Kidney (tissue), 14 donors: ENCODE data around the gene TXNRD1. TPM values are rescaled to one million over a fixed set of nuclear protein-coding genes. Genes with fewer than 3 reads are reported as not detected.

ENCODE experiments used
- DNase-seq, 5 donors: peaks; one replicate each; pipeline ENCODE4 v3.0.0-alpha.2; 2013 to 2020
- FAIRE-seq: peaks from 2 replicates; lab custom pipeline; 2012; peaks lifted over from hg19 to GRCh38; lab: Jason Lieb, UNC
- H3K27ac ChIP-seq, 2 donors: one replicate each; pipeline ENCODE4 v1.7.0; 2013; ENCODE audit warnings: low read depth in 2 of 2, low read length in 2 of 2, inconsistent platforms in 1 of 2
- H3K27me3 ChIP-seq: one replicate; pipeline ENCODE4 v1.7.1; 2013; ENCODE audit warnings: low read length, inconsistent platforms; ENCODE audit not compliant: control insufficient read depth, insufficient read depth
- H3K36me3 ChIP-seq, 3 donors: one replicate each; pipeline versions ENCODE4 v1.7.0 to v1.7.1; 2013; ENCODE audit warnings: low read length in 3 of 3, control low read depth in 1 of 3, inconsistent platforms in 1 of 3; ENCODE audit not compliant: insufficient read depth in 3 of 3, control insufficient read depth in 2 of 3
- H3K4me1 ChIP-seq, 3 donors: one replicate each; pipeline versions ENCODE4 v1.7.0 to v1.7.1; 2013; ENCODE audit warnings: low read length in 3 of 3, inconsistent platforms in 1 of 3, low read depth in 1 of 3; ENCODE audit not compliant: control insufficient read depth in 2 of 3, insufficient read depth in 2 of 3
- H3K4me3 ChIP-seq, 3 donors: one replicate each; pipeline versions ENCODE4 v1.7.0 to v1.8.1; 2013; ENCODE audit warnings: low read length in 3 of 3, control low read depth in 1 of 3, inconsistent platforms in 1 of 3
- H3K9ac ChIP-seq, 3 donors: one replicate each; pipeline versions ENCODE4 v1.7.0 to v1.7.1; 2013; ENCODE audit warnings: low read length in 3 of 3, control low read depth in 1 of 3, inconsistent platforms in 1 of 3
- H3K9me3 ChIP-seq, 3 donors: one replicate each; pipeline versions ENCODE4 v1.7.0 to v1.7.1; 2013; ENCODE audit warnings: low read length in 3 of 3, control low read depth in 1 of 3, inconsistent platforms in 1 of 3; ENCODE audit not compliant: control insufficient read depth in 2 of 3, insufficient read depth in 1 of 3
- intact Hi-C: fragments of 100-400 bp; cut with DNase I; formaldehyde crosslinking; loops from one replicate; pipeline ENCODE4 v1.11.1; 2022
- polyA plus RNA-seq: library from polyadenylated mRNA; stranded (reverse); fragments of 350-450 nt; fragmentation: Illumina TruSeq; extraction: RNeasy Lipid Tissue Mini Kit (QIAGEN cat#74804); gene quantifications from one replicate; pipeline ENCODE4 v1.2.3, GENCODE V29; 2014; ENCODE audit warnings: low read depth, low replicate concordance; ENCODE audit not compliant: insufficient read depth
- total RNA-seq: library from RNA; stranded (reverse); fragmentation: NEBNext Ultra II Directional; extraction: Animal tissue kit (Norgen Biotek cat#: 25700); gene quantifications from one replicate; pipeline ENCODE4 v1.2.1, GENCODE V29; 2021
- TF ChIP-seq, protein P1 (sequence below): IDR thresholded peaks from 3 replicates; pipeline ENCODE4 v1.5.1; 2012; ENCODE audit warnings: mild to moderate bottlenecking, moderate library complexity, borderline replicate concordance; ENCODE audit not compliant: insufficient read depth; ENCODE audit errors: extremely low read depth
- donor health status: control.
- donor health status: control.
- donor health status: control.
- donor health status: control.
- donor health status: control.
- donor health status: DM: yes; HTN: yes; CAD: no.
- donor health status: Normal renal cell carcinoma (clear cell type).

TXNRD1 gene
- total and polyA plus RNA-seq, 2 donors from 2014 or later, result 45.0 to 73.2 TPM

GRCh38 chr12:104359216-104359615, 143.6 kb downstream of the TXNRD1 start:
- Histone ChIP-seq H3K4me1 (no peaks in the 10 kb centered on the region), H3K9ac (no peak overlapping the region), H3K4me3 (no peak overlapping the region), H3K9me3 (peaks cover 0 to 3% (median 0%) of the 10 kb centered on the region in 3 donors), H3K27ac (no peak overlapping the region), H3K36me3 (no peaks in the 10 kb centered on the region), H3K27me3 (no peaks in the 10 kb centered on the region)
- intact Hi-C loops, result no loop called here
- DNase-seq, result no peak
- TF ChIP-seq, protein P1, sequence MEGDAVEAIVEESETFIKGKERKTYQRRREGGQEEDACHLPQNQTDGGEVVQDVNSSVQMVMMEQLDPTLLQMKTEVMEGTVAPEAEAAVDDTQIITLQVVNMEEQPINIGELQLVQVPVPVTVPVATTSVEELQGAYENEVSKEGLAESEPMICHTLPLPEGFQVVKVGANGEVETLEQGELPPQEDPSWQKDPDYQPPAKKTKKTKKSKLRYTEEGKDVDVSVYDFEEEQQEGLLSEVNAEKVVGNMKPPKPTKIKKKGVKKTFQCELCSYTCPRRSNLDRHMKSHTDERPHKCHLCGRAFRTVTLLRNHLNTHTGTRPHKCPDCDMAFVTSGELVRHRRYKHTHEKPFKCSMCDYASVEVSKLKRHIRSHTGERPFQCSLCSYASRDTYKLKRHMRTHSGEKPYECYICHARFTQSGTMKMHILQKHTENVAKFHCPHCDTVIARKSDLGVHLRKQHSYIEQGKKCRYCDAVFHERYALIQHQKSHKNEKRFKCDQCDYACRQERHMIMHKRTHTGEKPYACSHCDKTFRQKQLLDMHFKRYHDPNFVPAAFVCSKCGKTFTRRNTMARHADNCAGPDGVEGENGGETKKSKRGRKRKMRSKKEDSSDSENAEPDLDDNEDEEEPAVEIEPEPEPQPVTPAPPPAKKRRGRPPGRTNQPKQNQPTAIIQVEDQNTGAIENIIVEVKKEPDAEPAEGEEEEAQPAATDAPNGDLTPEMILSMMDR, result no peak
- FAIRE-seq, result no peak

DNA sequence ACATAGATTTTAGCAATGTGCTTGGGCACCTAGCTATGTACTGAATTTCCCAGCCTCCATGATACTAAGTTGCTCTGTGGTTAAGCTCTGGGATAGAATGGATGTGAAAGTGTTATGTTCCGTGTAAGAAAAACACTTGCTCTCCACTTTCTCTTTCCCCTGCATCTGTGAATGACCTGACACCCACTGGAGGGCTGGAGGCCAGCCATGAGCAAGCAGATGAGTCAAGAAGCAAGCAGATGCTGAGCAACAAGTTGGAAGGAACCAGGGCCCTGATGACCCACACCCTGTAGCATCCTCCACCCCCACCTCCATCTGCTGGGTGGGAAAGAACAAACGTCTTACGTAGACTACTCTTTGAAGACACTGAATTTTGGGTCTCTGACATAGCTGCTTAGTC, 144.6 kb downstream of the TXNRD1 start:
- H3K27me3 ChIP-seq, result no peaks in the 10 kb centered on the region
- H3K9me3 ChIP-seq, result peaks cover 0 to 3% (median 0%) of the 10 kb centered on the region in 3 donors
- no peak overlapping the region for H3K4me3 ChIP-seq
- no peak overlapping the region for H3K27ac ChIP-seq
- no peak overlapping the region for H3K9ac ChIP-seq
- no peaks in the 10 kb centered on the region for H3K36me3 ChIP-seq
- no peaks in the 10 kb centered on the region for H3K4me1 ChIP-seq
- FAIRE-seq (no peak), DNase-seq (no peak)
- intact Hi-C loops, result no loop called here
- TF ChIP-seq, protein P1, result no peak

- no peak overlapping the region for H3K27ac ChIP-seq
- TF ChIP-seq, protein P1, result no peak
- no peaks in the 10 kb centered on the region for H3K27me3 ChIP-seq
Measured at GRCh38 chr12:104360983-104361707, 145.6 kb downstream of the TXNRD1 start.

More at GRCh38 chr12:104360983-104361707, 145.6 kb downstream of the TXNRD1 start:
- no peak overlapping the region for H3K4me3 ChIP-seq
- intact Hi-C loops, result no loop called here
- no peak for DNase-seq
- H3K9ac ChIP-seq, result no peak overlapping the region
- no peaks in the 10 kb centered on the region for H3K36me3 ChIP-seq
- H3K4me1 ChIP-seq, result no peaks in the 10 kb centered on the region
- H3K9me3 ChIP-seq, result peaks cover 0 to 3% (median 0%) of the 10 kb centered on the region in 3 donors
- no peak for FAIRE-seq
